GM10266 (cell line): ENCODE results near the gene FCAMR.

ENCODE experiments used
- DNase-seq: peaks from one replicate; pipeline ENCODE4 v3.0.0; 2012; ENCODE audit errors: extremely low spot score
- CTCF ChIP-seq: IDR thresholded peaks from 2 replicates; pipeline ENCODE4 v1.5.1; 2012; ENCODE audit warnings: mild to moderate bottlenecking, low read depth; ENCODE audit not compliant: control insufficient read depth, insufficient read depth; ENCODE audit errors: missing control alignments

FCAMR gene

GRCh38 chr1:206916000-206916709 lies 54.1 kb downstream of the FCAMR start:
- DNase-seq: no peak
- no peak for TF ChIP-seq CTCF

- TF ChIP-seq CTCF: no peak
- DNase-seq: no peak
These were observed 55.1 kb downstream of the FCAMR start for GRCh38 chr1:206915030-206915735.

- DNase-seq: no peak
- TF ChIP-seq CTCF: no peak
These were observed 56.3 kb downstream of the FCAMR start for GRCh38 chr1:206913766-206914537.

- peak; percentile 81 for DNase-seq
- TF ChIP-seq CTCF: peak; percentile 88
These were observed 57.7 kb downstream of the FCAMR start for GRCh38 chr1:206912445-206913095.

GRCh38 chr1:206911064-206911663 lies 59.1 kb downstream of the FCAMR start:
- peak; percentile 59 for TF ChIP-seq CTCF
- DNase-seq: peak; percentile 66

- DNase-seq: no peak
- no peak for TF ChIP-seq CTCF
These were observed 60.4 kb downstream of the FCAMR start for GRCh38 chr1:206909883-206910318.
